Head of caudate nucleus (tissue), 42 donors: ENCODE data around the gene RALGAPA2.

Source experiments
- DNase-seq, 42 donors: peaks; one replicate each; pipeline versions ENCODE4 v3.0.0 to v3.0.0-alpha.2; 2020 to 2021; ENCODE audit warnings: mixed read lengths in 7 of 42
- intact Hi-C: fragments of 100-400 bp; cut with DNase I; formaldehyde crosslinking; loops from one replicate; pipeline ENCODE4 v1.15.0; 2022

RALGAPA2 gene

DNA sequence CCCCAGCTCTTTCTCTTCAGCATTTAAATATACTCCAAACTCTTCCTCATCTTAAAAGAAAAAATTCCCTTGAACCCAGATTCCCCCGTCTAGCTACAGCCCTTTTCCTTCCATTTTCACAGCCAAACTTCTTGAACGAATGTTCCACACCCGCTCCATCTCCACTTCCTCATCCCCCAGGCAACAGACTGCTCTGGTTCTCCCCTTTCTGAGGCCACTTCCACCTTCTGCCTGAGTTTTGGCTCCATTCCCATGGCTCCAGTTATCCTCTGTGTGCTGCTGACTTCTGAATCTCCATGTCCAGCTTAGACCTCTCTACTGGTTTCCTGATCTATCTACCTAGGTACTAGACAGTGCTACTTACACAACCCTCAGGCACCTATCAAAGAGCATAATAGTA, 106.4 kb downstream of the RALGAPA2 start:
- intact Hi-C loops = no loop called here
- no peak for DNase-seq

DNA sequence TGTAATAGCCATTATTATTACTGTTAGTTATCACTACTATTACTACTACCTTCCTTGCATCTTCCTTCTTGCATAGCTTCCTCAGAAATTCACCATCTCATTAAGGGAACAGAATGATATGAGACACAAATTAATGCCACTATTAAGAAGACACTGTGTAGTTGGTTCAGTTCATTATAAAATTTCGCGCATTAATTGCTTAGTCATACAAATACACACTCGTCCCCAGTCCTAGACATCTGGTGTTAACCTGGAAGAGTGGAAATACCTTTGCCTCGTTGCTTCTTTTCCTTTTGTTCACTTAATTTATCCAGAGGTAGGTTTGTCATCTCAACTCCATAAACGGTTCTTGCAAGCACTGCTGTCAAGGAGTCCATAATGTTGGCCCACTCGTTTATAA, 107.5 kb downstream of the RALGAPA2 start:
- no peak for DNase-seq
- intact Hi-C loops = no loop called here

DNA sequence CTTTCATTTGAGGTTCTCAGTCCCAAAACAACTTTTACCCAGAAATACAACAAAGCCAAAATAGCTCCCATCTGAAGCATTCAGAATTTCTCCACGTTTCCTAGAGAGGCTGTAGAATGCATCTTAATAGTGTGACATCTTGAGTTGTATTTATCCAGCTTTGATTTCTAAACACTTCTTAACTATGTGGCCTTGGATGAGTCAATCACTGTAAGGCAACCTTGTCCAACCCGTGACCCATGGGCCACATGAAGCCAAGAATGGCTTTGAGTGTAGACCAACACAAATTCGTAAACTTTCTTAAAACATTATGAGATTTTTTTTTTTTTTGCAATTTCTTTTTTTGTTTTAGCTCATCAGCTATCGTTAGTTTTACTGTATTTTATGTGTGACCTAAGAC, 108.1 kb downstream of the RALGAPA2 start:
- DNase-seq = no peak
- intact Hi-C loops = no loop called here

DNA sequence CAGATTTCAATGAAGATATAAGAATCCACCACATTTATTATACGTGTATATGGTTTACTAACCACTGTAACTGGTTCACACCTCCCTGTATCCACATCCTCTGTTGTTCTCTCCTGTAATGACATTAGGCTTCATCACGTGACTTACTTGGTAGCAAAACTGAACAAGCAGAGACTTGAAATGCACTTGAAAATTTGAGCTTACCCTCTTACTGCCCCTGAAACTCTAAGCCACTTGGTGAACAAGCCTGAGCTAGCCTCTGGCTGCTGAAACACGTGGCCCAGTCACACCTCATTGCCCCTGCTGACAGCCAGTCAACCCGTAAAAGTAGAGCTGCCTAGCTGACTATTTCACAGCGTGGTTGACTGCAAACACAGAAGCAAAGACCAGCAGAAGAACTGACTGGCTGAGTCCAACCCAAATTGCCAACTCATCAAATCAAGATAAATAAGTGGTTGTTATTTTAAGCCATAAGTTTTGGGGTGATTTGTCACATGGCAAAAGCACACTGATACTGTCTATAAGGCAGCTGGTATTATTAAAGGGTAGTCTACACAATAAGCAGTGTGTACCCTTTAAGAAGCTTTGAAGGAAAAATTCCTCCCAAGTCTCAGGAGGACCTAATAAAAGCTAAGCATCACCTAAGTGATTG, 109.0 kb downstream of the RALGAPA2 start:
- intact Hi-C loops = no loop called here
- no peak for DNase-seq

DNA sequence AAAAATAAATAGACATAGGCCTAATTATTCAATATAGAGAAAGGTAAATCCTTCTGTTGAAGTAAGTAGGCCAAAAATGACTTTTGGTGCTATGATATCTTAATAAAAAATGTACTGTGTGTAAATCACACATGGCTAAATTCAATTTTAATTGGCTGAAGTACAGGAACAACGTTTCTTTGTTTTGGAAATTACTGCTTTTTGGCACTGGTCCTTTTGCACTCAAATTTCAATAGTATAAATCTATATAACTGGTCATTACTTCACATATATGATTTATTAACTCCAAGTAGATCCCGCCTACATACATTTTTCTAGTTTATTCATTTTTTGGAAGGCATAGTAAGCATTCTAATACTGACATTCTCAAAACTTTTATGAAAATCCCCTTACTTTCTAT, 114.5 kb downstream of the RALGAPA2 start:
- intact Hi-C loops = loop anchor here (10.0 kb wide), 1 partner anchor 513 kb away; no protein-coding TSS in a partner anchor
- no peak for DNase-seq

DNA sequence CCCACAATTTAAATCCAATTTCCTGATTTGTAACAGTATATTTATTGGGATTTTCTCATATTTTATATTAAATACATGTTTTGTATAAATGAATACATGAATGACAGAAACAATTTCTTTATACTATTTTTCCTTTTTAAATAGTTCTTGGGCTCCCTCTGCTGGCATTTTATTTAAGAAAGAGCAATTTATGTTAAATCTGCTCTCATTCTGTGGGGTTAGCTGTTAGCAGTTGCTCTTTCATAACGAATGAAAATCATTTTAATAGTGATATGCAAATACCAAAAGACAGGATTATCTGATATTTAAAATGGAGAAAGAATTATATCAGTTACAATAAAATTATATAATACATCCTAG, 118.3 kb downstream of the RALGAPA2 start:
- DNase-seq = no peak
- intact Hi-C loops = loop anchor here (10.0 kb wide), 1 partner anchor 509 kb away; no protein-coding TSS in a partner anchor

DNA sequence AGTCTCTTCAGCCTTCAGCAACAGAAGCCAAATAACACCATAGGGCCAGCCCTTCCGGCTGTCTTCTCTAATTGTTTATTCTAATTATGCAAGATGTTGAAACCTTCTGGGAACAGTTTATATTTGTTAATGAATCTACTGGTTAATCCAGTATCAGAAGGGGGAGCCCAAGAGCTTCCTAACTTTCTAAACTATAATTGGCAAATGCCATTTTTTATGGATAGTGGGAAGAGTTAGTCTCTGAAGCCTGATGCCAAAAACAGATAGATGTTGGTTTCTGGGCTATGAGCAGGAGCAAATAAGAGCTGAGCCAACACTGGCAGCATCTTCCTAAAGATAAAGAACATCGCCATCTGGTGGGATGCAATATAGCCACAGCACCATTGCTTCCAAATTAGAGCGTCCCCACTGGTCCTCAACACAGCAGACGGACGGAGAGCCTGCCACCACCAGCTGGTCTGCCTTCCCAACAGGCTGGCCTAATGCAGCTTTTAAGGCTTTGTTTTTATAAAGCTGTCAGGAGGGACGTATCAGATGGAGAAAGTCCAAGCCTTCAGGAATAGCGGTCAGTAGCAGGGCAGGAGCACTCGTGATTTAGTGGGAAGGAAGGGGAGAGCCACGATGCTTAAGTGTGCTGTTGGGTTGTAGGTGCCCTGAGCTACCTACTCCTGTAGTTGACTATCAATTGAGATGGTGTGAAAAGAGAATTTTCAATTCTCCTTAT, 118.8 kb downstream of the RALGAPA2 start:
- DNase-seq = peak in 30 of 42 donors; percentile 6 to 71 (median 38)
- intact Hi-C loops = loop anchor here (10.0 kb wide), 1 partner anchor 509 kb away; no protein-coding TSS in a partner anchor

DNA sequence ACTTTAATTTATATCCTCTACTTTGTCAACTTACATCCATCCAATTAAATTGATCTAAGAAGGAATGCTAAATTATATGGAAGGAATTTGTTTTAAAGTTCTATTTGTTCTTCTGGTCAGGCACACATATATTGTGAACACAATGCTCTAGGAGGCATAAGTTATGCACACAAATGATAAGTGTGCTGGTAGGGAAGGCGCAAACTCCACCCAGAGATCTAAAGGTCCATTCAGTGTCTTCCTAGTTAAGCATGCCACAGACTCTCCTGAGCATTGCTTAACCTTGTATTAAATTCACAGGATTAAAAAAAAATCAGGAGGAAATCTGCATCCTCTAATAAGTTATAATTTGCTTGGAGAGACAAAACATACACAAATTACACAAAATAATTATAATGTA, 127.3 kb downstream of the RALGAPA2 start:
- intact Hi-C loops = no loop called here
- DNase-seq = no peak

DNA sequence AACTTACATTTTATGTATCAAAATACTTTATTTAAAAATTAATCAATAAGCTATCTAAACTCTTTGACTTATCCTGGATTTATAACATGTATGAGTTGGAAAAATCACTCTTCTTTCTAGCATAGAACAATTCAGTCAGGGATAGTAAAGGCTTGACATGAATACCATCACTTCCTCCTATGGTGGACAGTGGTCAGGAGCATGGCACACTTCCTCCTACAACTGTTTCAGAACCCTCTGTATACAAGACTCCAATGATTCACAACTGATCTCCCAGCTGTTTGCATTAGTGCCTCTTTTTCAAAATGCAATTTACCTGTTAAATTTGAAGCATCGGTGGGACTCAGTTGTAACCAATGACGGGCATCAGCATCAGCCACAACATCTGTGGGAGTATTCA, 129.7 kb downstream of the RALGAPA2 start:
- intact Hi-C loops = no loop called here
- no peak for DNase-seq

DNA sequence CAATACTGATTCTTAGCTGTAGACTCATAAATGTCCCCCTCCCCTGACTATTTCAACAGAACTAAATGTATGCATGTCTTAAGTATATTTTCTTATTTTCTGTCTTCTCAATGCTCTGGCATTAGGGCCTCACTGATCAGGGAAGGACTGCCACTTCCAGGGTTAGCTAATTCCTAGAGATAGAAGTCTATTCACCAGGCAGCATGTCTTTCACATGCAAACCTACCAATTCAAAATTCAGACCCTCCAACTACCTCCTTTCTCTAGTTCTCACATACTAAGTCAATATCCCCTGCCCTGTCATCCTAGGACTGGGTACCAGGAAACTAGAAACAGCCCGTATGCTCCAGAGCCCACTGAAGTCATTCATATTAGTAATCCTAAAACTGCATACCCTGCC, 132.3 kb downstream of the RALGAPA2 start:
- intact Hi-C loops = no loop called here
- no peak for DNase-seq

DNA sequence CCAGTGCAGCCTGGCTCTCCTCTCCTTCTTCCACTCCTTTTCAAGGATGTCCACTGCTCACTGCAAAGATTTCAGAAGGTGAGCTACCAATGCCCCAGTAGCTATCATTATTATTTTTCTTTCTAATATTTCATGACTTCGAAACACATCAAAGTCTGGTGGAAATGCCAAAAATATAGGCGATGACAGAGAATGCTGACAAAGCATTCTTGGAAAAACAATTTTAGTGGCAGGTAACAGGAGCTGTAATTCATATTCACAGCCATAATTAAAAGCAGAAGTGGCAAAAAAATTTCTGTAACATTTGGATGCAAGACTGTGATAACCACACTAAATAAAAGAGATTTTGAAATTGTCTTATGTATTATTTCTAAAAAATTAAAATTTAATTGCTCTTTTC, 133.6 kb downstream of the RALGAPA2 start:
- no peak for DNase-seq
- intact Hi-C loops = no loop called here

DNA sequence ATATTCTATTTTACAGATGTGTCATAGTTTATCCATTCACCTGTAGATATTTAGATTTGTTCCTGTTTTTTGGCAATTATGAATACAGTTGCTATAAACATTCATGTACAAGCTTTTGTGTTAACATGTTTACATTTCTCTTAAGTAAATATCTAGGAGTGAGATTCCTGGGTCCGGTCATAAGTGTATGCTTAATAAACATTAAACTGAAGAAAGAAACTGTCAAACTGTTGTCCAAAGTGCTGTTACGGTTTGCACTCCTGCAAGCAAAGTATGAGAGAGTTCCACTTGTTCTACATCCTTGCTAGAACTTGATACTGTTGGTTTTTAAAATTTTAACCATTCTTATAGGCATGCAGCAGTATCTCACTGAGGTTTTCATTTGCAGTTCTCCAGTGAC, 138.6 kb downstream of the RALGAPA2 start:
- DNase-seq = no peak
- intact Hi-C loops = no loop called here

DNA sequence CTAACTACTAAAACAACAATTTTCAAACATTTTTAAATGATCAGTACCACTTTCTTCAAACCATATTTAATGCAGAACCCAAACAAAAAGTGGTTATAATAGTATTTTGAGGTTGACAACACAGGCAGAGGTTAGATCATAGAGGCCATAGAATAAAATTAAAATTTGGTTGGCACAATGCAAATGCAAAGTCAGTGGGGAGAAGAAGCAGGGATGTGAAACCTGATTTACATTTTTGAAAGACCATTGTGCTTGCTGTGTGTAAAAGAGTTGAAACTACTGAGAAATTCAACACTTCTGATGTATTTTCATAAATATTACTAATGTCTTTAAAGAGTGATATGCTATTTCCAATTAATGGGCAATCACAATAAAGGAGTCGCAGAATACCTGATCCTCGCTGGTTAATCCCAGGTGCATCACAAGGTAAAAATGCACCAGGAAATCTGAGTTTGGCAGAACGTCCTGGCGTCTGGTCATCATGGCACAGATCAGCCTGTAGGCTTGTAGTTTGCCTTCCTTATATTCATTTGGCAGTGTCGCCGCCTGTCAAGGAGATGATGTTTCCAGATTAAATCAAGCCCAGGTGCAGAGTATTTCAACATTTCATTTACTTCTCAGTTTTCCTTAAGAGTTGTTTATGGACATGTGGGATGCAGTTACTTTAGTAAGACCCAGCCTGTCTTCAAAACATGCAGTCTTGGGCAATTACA, 141.2 kb downstream of the RALGAPA2 start:
- DNase-seq = no peak
- intact Hi-C loops = no loop called here

DNA sequence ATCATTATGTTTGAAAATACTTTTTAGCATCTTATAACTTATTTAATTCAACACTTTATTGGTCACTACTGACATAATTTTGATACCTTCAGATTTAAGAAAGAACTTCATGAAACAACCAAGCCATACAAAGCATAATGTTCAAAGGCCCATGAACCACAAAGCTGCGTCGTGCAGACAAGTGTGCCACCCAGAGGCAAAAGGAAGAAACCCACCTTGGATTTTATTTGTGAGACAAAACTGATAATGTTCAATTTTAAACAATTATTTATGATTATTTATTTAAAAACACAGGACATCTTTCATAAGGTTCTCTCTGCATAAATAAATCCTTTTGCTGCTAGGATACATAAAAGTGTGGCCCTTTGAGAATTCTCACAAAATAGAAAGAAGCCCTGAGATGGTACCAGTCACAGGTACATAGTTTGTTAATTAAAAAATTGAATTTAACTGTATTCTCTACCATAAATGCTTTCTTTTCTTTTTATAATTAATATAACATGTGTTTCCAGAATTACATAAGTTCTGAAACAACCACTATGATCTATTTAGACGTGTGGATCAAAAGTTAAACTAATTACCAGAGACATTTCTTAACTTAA, 143.7 kb downstream of the RALGAPA2 start:
- intact Hi-C loops = loop anchor here (2.0 to 10.0 kb wide), 3 partner anchors 104 to 484 kb away; no protein-coding TSS in a partner anchor
- peak; percentile 15 to 82 (median 54) for DNase-seq

DNA sequence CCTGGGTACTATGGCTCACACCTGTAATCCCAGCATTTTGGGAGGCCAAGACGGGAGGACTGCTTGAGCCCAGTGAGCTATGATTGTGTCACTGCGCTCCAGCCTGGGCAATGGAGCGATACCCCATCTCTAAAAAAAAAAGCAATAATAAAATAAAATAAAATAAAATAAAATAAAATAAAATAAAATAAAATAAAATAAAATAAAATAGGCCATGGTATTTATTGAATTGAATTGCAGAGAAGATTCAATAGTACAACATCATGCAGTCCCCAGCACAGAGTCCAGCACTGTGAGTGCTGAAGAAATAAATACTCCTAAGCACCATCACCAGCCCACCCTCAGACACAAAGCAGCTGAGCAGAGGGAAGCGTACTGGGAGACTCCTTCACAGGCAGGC, 144.7 kb downstream of the RALGAPA2 start:
- DNase-seq = peak in 1 of 42 donors; percentile 4
- intact Hi-C loops = loop anchor here (2.0 to 10.0 kb wide), 3 partner anchors 103 to 483 kb away; no protein-coding TSS in a partner anchor

DNA sequence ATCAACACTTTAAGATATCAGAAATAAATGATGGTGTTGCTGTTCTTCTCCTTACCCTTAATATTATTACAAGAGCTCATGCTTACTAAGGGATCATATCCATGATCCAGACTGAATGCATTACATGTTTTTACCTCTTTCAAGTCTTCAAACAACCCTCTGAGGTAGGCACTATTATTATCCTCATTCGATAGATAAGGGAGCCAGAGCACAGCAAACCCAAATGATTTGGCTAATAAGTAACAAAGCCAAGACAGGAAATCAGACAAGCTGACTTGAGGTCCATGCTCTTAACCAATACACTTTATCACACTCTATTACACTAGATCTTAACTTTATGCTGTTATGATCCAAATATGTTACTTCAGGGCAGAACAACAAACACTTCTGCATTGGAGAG, 145.9 kb downstream of the RALGAPA2 start:
- no peak for DNase-seq
- intact Hi-C loops = loop anchor here (10.0 kb wide), 2 partner anchors 102 to 482 kb away; no protein-coding TSS in a partner anchor

DNA sequence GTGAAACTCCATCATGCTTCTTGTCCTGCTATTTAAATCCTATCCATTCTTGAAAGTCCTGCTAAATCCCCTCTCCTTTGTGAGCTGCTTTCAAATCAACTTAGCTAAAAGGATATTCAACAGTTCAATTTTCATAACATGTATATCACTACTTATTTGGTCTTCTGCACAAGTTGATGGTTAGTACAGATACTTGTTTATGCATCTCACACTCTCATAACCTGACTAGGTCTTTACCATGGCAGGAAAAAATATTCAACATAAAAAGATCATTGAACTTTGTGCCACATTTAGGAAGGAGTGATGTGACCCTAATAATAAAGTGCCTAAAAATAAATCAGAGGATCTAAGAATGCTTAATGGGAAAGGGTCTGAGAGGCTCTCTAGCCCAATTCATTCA, 148.2 kb downstream of the RALGAPA2 start:
- DNase-seq = no peak
- intact Hi-C loops = loop anchor here (10.0 kb wide), 2 partner anchors 99 to 479 kb away; no protein-coding TSS in a partner anchor

DNA sequence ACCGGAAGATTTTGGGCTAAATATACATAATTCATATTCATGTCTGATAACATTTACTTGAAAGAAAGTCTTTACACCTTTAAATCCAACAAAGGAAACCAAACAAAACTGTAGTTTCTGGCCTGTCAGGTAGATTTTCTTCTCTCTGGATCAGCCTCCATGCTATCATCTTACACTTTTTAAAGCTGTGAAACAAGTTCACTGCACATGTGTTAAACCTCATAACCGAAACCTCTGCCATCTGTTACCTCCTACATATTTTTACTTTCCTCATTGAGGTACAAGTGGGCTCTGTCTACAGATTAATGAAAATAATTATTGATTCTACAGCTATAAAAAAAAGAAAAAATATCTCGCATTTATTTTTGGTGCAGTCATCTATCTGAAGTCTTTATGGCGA, 149.9 kb downstream of the RALGAPA2 start:
- intact Hi-C loops = loop anchor here (10.0 kb wide), 2 partner anchors 98 to 478 kb away; no protein-coding TSS in a partner anchor
- DNase-seq = no peak

DNA sequence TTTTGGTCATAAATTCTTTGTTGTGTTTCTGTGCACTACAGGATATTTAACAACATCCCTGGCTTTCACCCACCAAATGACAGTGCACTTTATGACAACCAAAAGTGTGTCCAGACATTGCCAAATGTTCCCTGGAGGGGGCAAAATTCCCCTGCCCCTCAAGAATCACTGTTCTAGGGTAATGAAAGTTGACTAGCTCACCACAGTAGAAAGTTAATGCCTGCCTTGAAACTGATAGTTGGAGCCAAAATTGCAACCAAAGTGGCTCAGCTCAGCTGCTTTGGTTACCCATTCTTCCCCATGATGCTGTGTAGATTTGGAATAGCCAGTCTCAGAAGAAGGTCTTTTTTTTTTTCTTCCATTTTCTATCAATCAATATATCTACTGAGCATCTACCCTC, 150.6 kb downstream of the RALGAPA2 start:
- no peak for DNase-seq
- intact Hi-C loops = loop anchor here (10.0 kb wide), 2 partner anchors 97 to 477 kb away; no protein-coding TSS in a partner anchor
